NB4 (cell line): Measurements from ENCODE around the gene SLC16A3.

ENCODE experiments used
- DNase-seq: peaks from one replicate; pipeline ENCODE4 v3.0.0; 2010; ENCODE audit warnings: low read depth
- H3K4me3 ChIP-seq: one replicate; pipeline ENCODE4 v1.5.1; 2011; ENCODE audit warnings: mild to moderate bottlenecking, low read depth, low read length, moderate library complexity
- MYC ChIP-seq: IDR thresholded peaks from 2 replicates; pipeline ENCODE4 v1.6.1; 2011; ENCODE audit warnings: low read depth, low read length
- POLR2A ChIP-seq: IDR thresholded peaks from 2 replicates; pipeline ENCODE4 v1.6.1; 2011; ENCODE audit warnings: mild to moderate bottlenecking; ENCODE audit not compliant: insufficient read length; ENCODE audit errors: extremely low read depth
- TF ChIP-seq, protein P1 (sequence below): IDR thresholded peaks from 2 replicates; pipeline ENCODE4 v1.6.1; 2011; ENCODE audit warnings: low read depth, low read length
- TF ChIP-seq, protein P2 (sequence below): IDR thresholded peaks from one replicate; pipeline ENCODE4 v1.5.1; 2012; ENCODE audit warnings: low read depth, low read length

The SLC16A3 gene

DNA sequence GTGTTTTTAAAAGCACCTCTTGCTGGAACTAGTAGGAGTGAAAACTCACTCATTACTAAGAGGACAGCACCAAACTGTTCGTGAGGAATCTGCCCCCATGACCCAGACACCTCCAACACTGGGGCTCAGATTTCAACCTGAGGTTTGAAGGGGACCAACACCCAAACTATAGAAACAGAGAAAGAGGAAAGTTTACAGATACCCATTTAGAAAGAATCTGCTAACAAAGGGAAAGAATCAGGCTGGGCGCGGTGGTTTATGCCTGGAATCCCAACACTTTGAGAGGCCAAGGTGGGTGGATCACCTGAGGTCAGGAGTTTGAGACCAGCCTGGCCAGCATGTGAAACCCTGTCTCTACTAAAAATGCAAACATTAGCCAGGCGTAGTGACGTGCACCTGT is 48.1 kb downstream of the SLC16A3 start:
- H3K4me3 ChIP-seq: no peak overlapping the region
- DNase-seq: no peak
- no peak for TF ChIP-seq POLR2A
- no peak for TF ChIP-seq MYC
- TF ChIP-seq, protein P1, sequence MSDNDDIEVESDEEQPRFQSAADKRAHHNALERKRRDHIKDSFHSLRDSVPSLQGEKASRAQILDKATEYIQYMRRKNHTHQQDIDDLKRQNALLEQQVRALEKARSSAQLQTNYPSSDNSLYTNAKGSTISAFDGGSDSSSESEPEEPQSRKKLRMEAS: no peak
- TF ChIP-seq, protein P2, sequence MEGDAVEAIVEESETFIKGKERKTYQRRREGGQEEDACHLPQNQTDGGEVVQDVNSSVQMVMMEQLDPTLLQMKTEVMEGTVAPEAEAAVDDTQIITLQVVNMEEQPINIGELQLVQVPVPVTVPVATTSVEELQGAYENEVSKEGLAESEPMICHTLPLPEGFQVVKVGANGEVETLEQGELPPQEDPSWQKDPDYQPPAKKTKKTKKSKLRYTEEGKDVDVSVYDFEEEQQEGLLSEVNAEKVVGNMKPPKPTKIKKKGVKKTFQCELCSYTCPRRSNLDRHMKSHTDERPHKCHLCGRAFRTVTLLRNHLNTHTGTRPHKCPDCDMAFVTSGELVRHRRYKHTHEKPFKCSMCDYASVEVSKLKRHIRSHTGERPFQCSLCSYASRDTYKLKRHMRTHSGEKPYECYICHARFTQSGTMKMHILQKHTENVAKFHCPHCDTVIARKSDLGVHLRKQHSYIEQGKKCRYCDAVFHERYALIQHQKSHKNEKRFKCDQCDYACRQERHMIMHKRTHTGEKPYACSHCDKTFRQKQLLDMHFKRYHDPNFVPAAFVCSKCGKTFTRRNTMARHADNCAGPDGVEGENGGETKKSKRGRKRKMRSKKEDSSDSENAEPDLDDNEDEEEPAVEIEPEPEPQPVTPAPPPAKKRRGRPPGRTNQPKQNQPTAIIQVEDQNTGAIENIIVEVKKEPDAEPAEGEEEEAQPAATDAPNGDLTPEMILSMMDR: no peak

DNA sequence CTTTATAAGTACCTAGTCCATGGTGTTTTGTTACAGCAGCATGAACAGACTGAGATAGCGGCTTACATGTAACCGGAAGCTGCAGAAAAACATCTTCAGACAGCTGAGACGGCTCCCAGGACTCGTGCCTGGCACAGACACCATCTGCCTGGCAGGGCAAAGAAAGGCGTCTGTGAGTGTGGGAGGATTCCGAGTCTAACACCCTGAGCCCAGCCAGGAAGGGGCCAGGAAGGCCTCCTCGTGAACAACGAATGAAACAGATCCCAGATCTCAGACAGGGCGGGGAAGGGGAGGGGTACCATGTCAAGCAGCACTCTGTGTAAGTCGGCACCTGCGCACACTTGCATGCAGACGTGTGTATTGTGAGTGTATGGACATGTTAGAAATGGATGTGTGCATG is 49.0 kb downstream of the SLC16A3 start:
- no peak for DNase-seq
- no peak overlapping the region for H3K4me3 ChIP-seq
- no peak for TF ChIP-seq POLR2A
- TF ChIP-seq MYC: no peak
- TF ChIP-seq, protein P1: no peak
- TF ChIP-seq, protein P2: no peak

DNA sequence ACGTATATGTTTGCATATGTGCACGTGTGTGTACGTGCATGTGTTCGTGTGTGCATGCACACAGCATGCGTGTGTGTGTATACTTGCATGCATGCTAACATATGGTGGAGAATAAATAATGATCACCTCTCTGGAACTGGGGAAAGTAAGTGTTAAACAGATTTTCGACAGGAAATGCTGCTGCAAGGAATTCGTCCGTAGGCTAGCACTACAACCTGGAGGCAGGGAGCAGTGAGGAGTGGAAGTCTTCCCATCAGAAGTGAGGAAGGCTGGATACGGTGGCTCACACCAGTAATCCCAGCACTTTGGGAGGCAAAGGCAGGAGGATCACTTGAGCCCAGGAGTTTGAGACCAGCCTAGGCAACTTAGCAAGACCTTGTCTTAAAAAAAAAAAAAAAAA is 49.5 kb downstream of the SLC16A3 start:
- TF ChIP-seq, protein P2: no peak
- TF ChIP-seq, protein P1: no peak
- TF ChIP-seq MYC (no peak), POLR2A (no peak)
- no peak overlapping the region for H3K4me3 ChIP-seq
- no peak for DNase-seq

DNA sequence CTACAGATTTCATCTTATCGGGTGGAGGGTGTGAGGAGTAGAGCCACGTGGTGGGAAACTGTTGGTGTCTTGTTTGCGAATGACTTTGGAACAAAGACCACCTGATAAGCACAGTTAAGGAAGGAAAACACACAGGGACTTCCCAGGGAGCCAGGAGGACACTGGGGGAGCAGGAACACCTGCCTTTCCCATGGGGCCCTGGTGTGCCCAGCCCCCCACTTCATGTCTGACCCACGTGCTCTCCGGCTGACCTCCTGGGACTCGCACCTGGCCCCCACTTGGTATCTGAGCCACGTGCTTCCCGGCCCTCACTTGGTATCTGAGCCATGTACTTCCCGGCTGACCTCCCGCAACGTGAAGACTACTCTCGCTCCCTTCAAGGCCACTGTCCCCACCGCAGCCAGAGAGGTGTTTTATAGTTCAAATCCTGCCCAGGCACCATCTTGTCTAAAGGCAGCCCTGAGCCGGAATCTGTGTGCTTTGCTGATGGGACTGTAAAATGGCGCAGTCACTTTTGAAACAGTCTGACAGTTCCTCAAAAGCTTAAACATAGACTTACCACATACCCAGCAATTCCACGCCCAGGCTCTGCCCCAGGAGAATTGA is 50.0 kb downstream of the SLC16A3 start:
- TF ChIP-seq, protein P1: no peak
- TF ChIP-seq MYC (no peak), POLR2A (no peak)
- TF ChIP-seq, protein P2: no peak
- peak; percentile 59 for DNase-seq
- no peak overlapping the region for H3K4me3 ChIP-seq

DNA sequence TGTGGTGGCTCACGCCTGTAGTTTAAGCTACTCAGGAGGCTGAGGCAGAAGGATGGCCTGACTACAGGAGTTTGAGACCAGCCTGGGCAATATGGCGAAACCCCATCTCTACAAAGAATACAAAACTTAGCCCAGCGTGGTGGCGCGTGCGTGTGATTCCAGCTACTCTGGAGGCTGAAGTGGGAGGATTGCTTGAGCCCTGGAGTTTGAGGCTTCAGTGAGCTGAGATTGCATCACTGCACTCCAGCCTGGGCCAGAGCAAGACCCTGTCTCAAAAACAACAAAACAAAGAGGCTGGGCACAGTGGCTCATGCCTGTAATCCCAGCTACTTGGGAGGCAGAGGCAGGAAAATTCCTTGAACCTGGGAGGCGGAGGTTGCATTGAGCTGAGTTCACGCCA is 51.7 kb downstream of the SLC16A3 start:
- no peak overlapping the region for H3K4me3 ChIP-seq
- TF ChIP-seq POLR2A (no peak), MYC (no peak)
- TF ChIP-seq, protein P1: no peak
- TF ChIP-seq, protein P2: no peak
- no peak for DNase-seq
